ENCODE measurements around the gene SSTR3. TPM values are rescaled to one million over a fixed set of nuclear protein-coding genes. Genes with fewer than 3 reads are reported as not detected.

SSTR3 gene
- total RNA-seq, 1 experiment from 2014 or later, result not detected

GRCh38 chr22:37232140-37232998 lies 20.1 kb upstream of the SSTR3 start:
- POLR2A ChIA-PET (ENCODE audit: low non-redundant PET), result no interaction called here
- TF ChIP-seq EZH2 (IDR thresholded peaks at IDR 0.05; ENCODE audit: borderline replicate concordance, low read depth, low read length, poor library complexity, severe bottlenecking), result no peak
- no peak for TF ChIP-seq CTCF (conservative IDR thresholded peaks at IDR 0.05; ENCODE audit: low read depth, low read length)
- Histone ChIP-seq H3K36me3 (ENCODE audit: insufficient read depth, low read length, poor library complexity, severe bottlenecking) (no peaks in the 10 kb centered on the region), H3K4me1 (ENCODE audit: insufficient read depth, low read length, poor library complexity, severe bottlenecking) (peaks cover 15% of the 10 kb centered on the region), H3K4me3 (ENCODE audit: low read depth, low read length, poor library complexity, severe bottlenecking) (no peak overlapping the region), H3K27ac (ENCODE audit: low read depth, low read length, poor library complexity, severe bottlenecking) (no peak overlapping the region), H3K9me3 (ENCODE audit: low read depth, low read length, poor library complexity, severe bottlenecking) (no peaks in the 10 kb centered on the region), H3K27me3 (replicated peaks; ENCODE audit: insufficient read depth, low read depth, low read length, poor library complexity) (no peaks in the 10 kb centered on the region)
- BruUV-seq (replicated peaks), result no TSS peak
- CTCF ChIA-PET, result interaction anchor here (0.5 kb wide), 1 partner anchor 31 kb away, joined by 12 read pairs; no protein-coding TSS in a partner anchor
- intact Hi-C loops (cut with micrococcal nuclease; ENCODE audit: unreplicated experiment), result no loop called here
- DNase-seq (ENCODE audit: low spot score), result no peak

- TF ChIP-seq CTCF (conservative IDR thresholded peaks at IDR 0.05; ENCODE audit: low read depth, low read length) (no peak), EZH2 (IDR thresholded peaks at IDR 0.05; ENCODE audit: borderline replicate concordance, low read depth, low read length, poor library complexity, severe bottlenecking) (no peak)
- BruUV-seq (replicated peaks), result no TSS peak
- CTCF ChIA-PET, result interaction anchor here (0.5 kb wide), 1 partner anchor 31 kb away, joined by 12 read pairs; no protein-coding TSS in a partner anchor
- DNase-seq (ENCODE audit: low spot score), result no peak
- Histone ChIP-seq H3K4me3 (ENCODE audit: low read depth, low read length, poor library complexity, severe bottlenecking) (no peak overlapping the region), H3K27ac (ENCODE audit: low read depth, low read length, poor library complexity, severe bottlenecking) (no peak overlapping the region), H3K36me3 (ENCODE audit: insufficient read depth, low read length, poor library complexity, severe bottlenecking) (no peaks in the 10 kb centered on the region), H3K4me1 (ENCODE audit: insufficient read depth, low read length, poor library complexity, severe bottlenecking) (peaks cover 15% of the 10 kb centered on the region), H3K9me3 (ENCODE audit: low read depth, low read length, poor library complexity, severe bottlenecking) (no peaks in the 10 kb centered on the region), H3K27me3 (replicated peaks; ENCODE audit: insufficient read depth, low read depth, low read length, poor library complexity) (no peaks in the 10 kb centered on the region)
- POLR2A ChIA-PET (ENCODE audit: low non-redundant PET), result no interaction called here
- intact Hi-C loops (cut with micrococcal nuclease; ENCODE audit: unreplicated experiment), result no loop called here
These were observed 19.3 kb upstream of the SSTR3 start for GRCh38 chr22:37231406-37232139.

- CTCF ChIA-PET, result no interaction called here
- DNase-seq (ENCODE audit: low spot score), result no peak
- TF ChIP-seq CTCF (conservative IDR thresholded peaks at IDR 0.05; ENCODE audit: low read depth, low read length) (no peak), EZH2 (IDR thresholded peaks at IDR 0.05; ENCODE audit: borderline replicate concordance, low read depth, low read length, poor library complexity, severe bottlenecking) (no peak)
These were observed 18.6 kb upstream of the SSTR3 start for GRCh38 chr22:37230673-37231405.

More at GRCh38 chr22:37230673-37231405, 18.6 kb upstream of the SSTR3 start:
- POLR2A ChIA-PET (ENCODE audit: low non-redundant PET), result no interaction called here
- H3K27ac ChIP-seq (ENCODE audit: low read depth, low read length, poor library complexity, severe bottlenecking), result no peak overlapping the region
- peaks cover 15% of the 10 kb centered on the region for H3K4me1 ChIP-seq (ENCODE audit: insufficient read depth, low read length, poor library complexity, severe bottlenecking)
- H3K36me3 ChIP-seq (ENCODE audit: insufficient read depth, low read length, poor library complexity, severe bottlenecking), result no peaks in the 10 kb centered on the region
- H3K9me3 ChIP-seq (ENCODE audit: low read depth, low read length, poor library complexity, severe bottlenecking), result no peaks in the 10 kb centered on the region
- BruUV-seq (replicated peaks), result no TSS peak
- intact Hi-C loops (cut with micrococcal nuclease; ENCODE audit: unreplicated experiment), result no loop called here
- no peaks in the 10 kb centered on the region for H3K27me3 ChIP-seq (replicated peaks; ENCODE audit: insufficient read depth, low read depth, low read length, poor library complexity)
- no peak overlapping the region for H3K4me3 ChIP-seq (ENCODE audit: low read depth, low read length, poor library complexity, severe bottlenecking)
